ENCODE measurements around the gene APOL4.

Gene APOL4

GRCh38 chr22:36182857-36183256 is 18.8 kb downstream of the APOL4 start:
- DNase-seq = no peak

GRCh38 chr22:36182056-36182455 is 19.6 kb downstream of the APOL4 start:
- DNase-seq = no peak

- no peak for DNase-seq
Observed at GRCh38 chr22:36180928-36181327, 20.7 kb downstream of the APOL4 start.

- peak; percentile 80 to 87 for DNase-seq
Observed at GRCh38 chr22:36180038-36180880, 21.4 kb downstream of the APOL4 start.

GRCh38 chr22:36177160-36177559 is 24.4 kb downstream of the APOL4 start:
- no peak for DNase-seq

GRCh38 chr22:36175892-36176291 is 25.7 kb downstream of the APOL4 start:
- DNase-seq = no peak

- DNase-seq = no peak
Observed at GRCh38 chr22:36171941-36172340, 29.7 kb downstream of the APOL4 start.

GRCh38 chr22:36166518-36167220 is 34.9 kb downstream of the APOL4 start:
- peak; percentile 37 to 38 for DNase-seq

GRCh38 chr22:36166086-36166485 is 35.5 kb downstream of the APOL4 start:
- DNase-seq = peak in 1 of 2 donors; percentile 48

- no peak for DNase-seq
Observed at GRCh38 chr22:36165141-36165540, 36.5 kb downstream of the APOL4 start.

- DNase-seq = peak in 1 of 2 donors; percentile 34
Observed at GRCh38 chr22:36164621-36165020, 37.0 kb downstream of the APOL4 start.

GRCh38 chr22:36163497-36163896 is 38.1 kb downstream of the APOL4 start:
- DNase-seq = no peak

GRCh38 chr22:36162127-36163034 is 39.2 kb downstream of the APOL4 start:
- peak; percentile 66 to 86 for DNase-seq

- DNase-seq = peak; percentile 35 to 61
Observed at GRCh38 chr22:36161793-36162126, 39.8 kb downstream of the APOL4 start.

GRCh38 chr22:36160499-36160942 is 41.1 kb downstream of the APOL4 start, which contains the start of gene APOL3:
Gene APOL3, minus strand, starts transcription at chr22:36160755. Its CDS starts 11,700 bp downstream, at chr22:36149055.
- peak; percentile 54 to 76 for DNase-seq

GRCh38 chr22:36156515-36157419 is 44.8 kb downstream of the APOL4 start:
- peak; percentile 85 to 87 for DNase-seq

- DNase-seq = no peak
Observed at GRCh38 chr22:36156119-36156514, 45.5 kb downstream of the APOL4 start.

GRCh38 chr22:36155702-36156101 is 45.9 kb downstream of the APOL4 start:
- peak in 1 of 2 donors; percentile 29 for DNase-seq

- no peak for DNase-seq
Observed at GRCh38 chr22:36154423-36154945, 47.1 kb downstream of the APOL4 start.

- no peak for DNase-seq
Observed at GRCh38 chr22:36153501-36154422, 47.8 kb downstream of the APOL4 start.

Measured in CD4-positive, alpha-beta T cell treated with Interferon alpha-2 for 1 hour (primary cell).